ENCODE measurements around the gene GRIA1. TPM values are rescaled to one million over a fixed set of nuclear protein-coding genes. Genes with fewer than 3 reads are reported as not detected.

GRIA1 gene
- total RNA-seq, 3 donors from 2014 or later = 0.10 to 0.54 TPM; not detected in 1

DNA sequence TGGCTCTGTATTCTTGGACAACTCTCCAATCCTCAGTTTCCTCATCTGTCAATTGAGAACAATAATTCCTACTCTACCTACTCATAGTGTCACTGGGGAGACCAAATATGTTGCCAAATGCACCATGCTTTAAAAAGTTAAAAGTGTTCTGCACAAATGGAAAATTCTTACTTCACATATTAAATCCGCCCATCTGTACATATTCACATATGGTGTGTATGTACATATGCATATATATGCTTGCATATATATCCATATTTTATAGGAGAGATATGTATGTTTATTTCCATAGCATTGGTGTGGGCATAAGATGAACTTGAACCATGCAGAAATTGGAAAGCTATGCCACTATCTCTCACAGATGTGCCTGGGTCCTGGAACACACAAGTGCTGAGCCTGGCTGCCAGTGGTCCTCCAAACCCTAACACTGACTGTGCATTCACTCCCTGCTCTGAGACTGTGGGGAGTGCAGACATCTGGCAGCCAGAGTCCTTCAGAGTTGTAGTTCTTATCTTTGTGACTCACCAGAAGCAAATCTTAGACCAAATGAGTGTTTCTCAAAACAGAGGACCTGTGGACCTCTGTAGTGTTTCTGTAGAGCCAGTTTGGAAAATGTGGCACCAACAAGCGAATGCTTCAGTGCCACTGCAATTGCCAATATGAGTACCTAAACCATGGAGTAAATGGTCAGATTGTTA is 168.7 kb downstream of the GRIA1 start:
- no peak for TF ChIP-seq CTCF (IDR thresholded peaks at IDR 0.05)
- no peak for ATAC-seq
- intact Hi-C loops (cut with DNase I, micrococcal nuclease) = no loop called here
- H3K9me3 ChIP-seq = no peaks in the 10 kb centered on the region
- H3K4me1 ChIP-seq (ENCODE audit: low read depth) = no peaks in the 10 kb centered on the region
- H3K4me3 ChIP-seq = no peak overlapping the region
- no peaks in the 10 kb centered on the region for H3K36me3 ChIP-seq (ENCODE audit: low read depth)
- no peak for DNase-seq

DNA sequence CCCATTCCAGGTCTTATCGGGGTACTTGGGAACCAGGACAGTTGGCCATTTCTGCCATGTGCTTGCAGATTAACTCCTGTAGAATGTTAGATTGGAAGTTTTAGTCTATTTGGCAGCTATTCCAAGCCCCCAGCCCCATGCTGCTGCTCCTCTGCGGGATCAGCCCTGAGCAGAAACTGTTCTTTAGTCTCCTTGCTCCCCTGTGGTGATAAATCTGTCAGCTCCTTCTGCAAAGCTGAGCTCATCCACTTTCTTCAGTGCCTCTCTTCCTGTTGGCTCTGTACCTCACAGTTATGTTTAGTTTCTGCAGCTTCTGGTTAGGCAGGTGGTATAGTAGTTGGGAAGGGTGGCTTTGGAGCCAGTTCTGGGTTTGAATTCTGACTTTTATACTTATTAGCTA is 170.4 kb downstream of the GRIA1 start:
- DNase-seq (no peak), ATAC-seq (no peak)
- Histone ChIP-seq H3K36me3 (ENCODE audit: low read depth) (no peaks in the 10 kb centered on the region), H3K4me1 (ENCODE audit: low read depth) (no peaks in the 10 kb centered on the region), H3K9me3 (no peaks in the 10 kb centered on the region), H3K4me3 (no peak overlapping the region)
- intact Hi-C loops (cut with DNase I, micrococcal nuclease) = no loop called here
- no peak for TF ChIP-seq CTCF (IDR thresholded peaks at IDR 0.05)

DNA sequence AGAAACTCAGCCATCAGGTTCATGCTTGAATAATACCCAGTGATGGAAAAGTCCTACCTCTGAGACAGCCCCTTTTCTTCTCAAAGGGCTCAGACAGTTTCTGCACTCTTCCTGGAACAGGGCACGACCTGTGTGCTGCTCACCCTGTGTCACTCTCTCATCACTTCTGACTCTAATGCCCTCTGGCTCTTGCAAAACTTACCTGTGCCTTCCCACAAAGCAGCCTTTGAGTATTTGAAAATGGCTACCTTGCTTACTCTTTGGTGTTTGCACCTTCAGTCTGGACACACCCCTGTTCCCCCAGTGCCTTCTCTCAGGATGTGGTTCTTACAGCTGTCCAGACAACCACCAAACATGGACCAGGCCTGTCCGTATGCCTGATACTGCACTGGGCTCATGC is 171.4 kb downstream of the GRIA1 start:
- H3K9me3 ChIP-seq = no peaks in the 10 kb centered on the region
- TF ChIP-seq CTCF (IDR thresholded peaks at IDR 0.05) = no peak
- no peak for ATAC-seq

DNA sequence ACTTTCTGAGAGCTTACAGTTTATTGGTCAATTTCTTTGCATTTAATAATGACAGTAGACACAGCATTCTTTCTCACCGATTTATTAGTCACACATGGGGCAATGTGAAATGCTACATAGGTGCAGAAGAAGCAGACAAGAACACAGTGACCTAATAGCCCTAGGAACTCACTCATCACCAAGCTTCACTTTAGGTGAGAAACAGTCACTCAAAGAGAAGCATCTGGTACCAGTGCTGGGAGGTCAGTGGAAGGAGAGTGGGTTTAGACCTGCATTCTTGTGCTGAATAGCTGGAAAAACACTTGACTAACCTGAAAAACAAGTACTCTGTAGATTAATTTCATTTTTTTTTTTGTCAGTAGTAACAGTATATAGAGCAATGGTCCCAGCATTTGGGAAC is 179.6 kb downstream of the GRIA1 start:
- no peaks in the 10 kb centered on the region for H3K36me3 ChIP-seq (ENCODE audit: low read depth)
- intact Hi-C loops (cut with DNase I, micrococcal nuclease) = no loop called here
- H3K9me3 ChIP-seq = no peaks in the 10 kb centered on the region
- no peaks in the 10 kb centered on the region for H3K4me1 ChIP-seq (ENCODE audit: low read depth)
- ATAC-seq (no peak), DNase-seq (no peak)
- no peak for TF ChIP-seq CTCF (IDR thresholded peaks at IDR 0.05)
- H3K4me3 ChIP-seq = no peak overlapping the region

More for the DNA sequence above, 171.4 kb downstream of the GRIA1 start:
- Histone ChIP-seq H3K4me3 (no peak overlapping the region), H3K36me3 (ENCODE audit: low read depth) (no peaks in the 10 kb centered on the region), H3K4me1 (ENCODE audit: low read depth) (no peaks in the 10 kb centered on the region)
- intact Hi-C loops (cut with DNase I, micrococcal nuclease) = no loop called here
- DNase-seq = no peak

DNA sequence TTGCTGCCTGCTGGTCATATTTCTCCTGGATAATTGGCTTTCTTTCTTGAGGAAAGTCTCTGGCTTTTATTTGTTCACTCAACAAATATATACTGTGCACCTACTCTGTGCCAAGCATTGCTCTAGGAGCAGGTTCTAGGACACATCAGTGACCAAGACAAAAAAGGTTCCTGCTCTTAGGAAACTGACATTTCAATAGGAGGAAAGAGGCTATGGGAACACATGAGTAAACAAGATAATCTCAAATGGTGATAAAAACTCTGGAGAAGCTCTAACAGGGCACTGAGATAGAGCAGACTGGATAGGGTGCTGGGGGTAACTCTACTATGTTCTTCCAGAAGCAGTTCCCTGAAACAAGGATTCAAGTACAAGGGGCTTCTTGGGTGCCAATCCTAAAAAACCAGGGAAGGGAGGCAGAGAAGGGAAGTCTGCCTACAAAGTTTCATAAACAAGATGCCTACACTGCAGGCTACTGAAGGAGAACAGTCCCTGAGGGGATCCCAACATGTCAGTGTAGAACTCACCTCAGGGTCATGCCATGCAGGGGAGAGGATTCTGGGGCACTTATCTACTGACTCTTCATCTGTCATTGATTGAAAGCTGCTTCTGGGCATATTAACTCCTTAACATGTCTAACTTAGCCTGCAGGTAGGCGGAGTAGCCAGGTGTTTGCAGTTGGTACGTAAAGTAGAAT is 181.3 kb downstream of the GRIA1 start:
- Histone ChIP-seq H3K4me3 (no peak overlapping the region), H3K9me3 (no peaks in the 10 kb centered on the region), H3K36me3 (ENCODE audit: low read depth) (no peaks in the 10 kb centered on the region), H3K4me1 (ENCODE audit: low read depth) (no peaks in the 10 kb centered on the region)
- intact Hi-C loops (cut with DNase I, micrococcal nuclease) = no loop called here
- TF ChIP-seq CTCF (IDR thresholded peaks at IDR 0.05) = no peak
- no peak for ATAC-seq
- DNase-seq = no peak
